PC-9 (cell line): ENCODE data around the gene SYN1.

ENCODE experiments used
- CTCF ChIP-seq: fragments of 200-600 bp; sonication (generic); conservative IDR thresholded peaks from 2 replicates; pipeline ENCODE4 v1.6.1; 2017; ENCODE audit warnings: mixed run types, antibody characterized with exemption, mild to moderate bottlenecking, moderate library complexity
- EZH2 ChIP-seq: fragments of 200-600 bp; sonication (generic); IDR thresholded peaks from 2 replicates; pipeline ENCODE4 v1.8.0; 2017; ENCODE audit warnings: antibody characterized with exemption, low read depth

DNA sequence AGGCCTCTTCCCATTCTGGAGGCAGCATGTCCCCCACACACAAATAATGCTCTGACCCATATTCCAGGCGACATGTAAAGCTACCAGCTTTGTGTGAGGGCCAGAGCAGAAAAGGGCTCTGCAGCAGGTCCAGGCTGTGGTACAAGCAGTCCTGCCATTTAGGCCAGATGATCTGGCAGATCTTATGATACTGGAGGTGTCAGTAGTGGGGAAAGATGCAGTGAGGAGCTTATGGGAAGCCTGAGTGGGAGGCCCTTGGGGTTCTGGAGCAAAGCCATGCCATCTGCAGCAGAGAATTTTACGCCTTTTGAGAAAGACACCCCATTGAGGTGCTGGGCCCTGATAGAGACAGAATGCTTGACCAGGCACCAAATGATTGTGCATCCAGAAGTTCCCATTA, 7.7 kb downstream of the SYN1 start:
- TF ChIP-seq CTCF (no peak), EZH2 (no peak)
